Measurements from ENCODE around the gene NR1H4.

- no peak for TF ChIP-seq EP300 (IDR thresholded peaks at IDR 0.05; ENCODE audit: low read depth)
- no peak for TF ChIP-seq CTCF (IDR thresholded peaks at IDR 0.05)
Measured at GRCh38 chr12:100484183-100484886, 10.7 kb downstream of the NR1H4 start.
